UCSD-AML1 (cell line): ENCODE data around the gene WDR43.

Source experiments
- DNase-seq: peaks from one replicate; lab custom pipeline; 2025; ENCODE audit not compliant: unreplicated experiment; lab: John Stamatoyannopoulos, UW

The WDR43 gene

GRCh38 chr2:28909655-28910353, 15.3 kb downstream of the WDR43 start:
- no peak for DNase-seq

- no peak for DNase-seq
Observed at GRCh38 chr2:28915939-28916338, 21.5 kb downstream of the WDR43 start.

DNA sequence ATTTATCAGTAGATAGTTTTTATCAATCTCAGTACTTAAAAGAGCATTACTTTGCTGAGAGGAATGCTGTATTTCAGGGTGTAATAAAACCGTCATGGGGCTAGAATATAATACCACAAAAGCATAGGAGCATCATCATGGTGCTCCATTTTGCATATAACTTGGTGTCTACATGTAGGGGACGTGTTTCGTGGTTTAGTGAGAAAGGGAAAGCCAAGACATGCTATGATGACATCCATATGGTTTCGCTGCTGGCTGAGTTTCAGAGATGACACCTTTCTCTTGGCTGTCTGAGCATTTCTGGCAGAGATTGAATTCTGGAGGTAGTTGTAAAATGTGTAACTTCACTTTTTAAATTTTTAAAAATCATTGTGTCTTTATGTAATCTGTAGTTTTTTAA, 32.4 kb downstream of the WDR43 start:
- no peak for DNase-seq

DNA sequence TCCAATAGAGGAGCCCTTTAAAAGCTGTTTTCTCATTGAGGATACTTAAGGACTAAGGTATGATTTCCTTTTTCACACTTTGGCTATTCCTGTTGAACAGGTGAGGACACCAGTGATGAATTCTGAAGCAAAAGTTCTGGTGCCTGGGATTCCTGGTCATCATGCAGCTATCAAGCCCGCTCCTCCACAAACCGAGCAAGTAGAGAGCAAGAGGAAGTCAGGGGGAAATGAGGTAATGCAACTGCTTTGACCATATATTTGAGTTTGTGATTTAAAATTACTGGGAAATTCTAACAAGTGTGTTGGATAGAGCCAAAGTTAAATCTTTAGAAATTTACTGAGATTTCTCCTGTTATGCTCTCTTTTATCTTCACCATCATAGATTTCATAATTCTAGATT, 33.0 kb downstream of the WDR43 start:
- DNase-seq, result no peak

DNA sequence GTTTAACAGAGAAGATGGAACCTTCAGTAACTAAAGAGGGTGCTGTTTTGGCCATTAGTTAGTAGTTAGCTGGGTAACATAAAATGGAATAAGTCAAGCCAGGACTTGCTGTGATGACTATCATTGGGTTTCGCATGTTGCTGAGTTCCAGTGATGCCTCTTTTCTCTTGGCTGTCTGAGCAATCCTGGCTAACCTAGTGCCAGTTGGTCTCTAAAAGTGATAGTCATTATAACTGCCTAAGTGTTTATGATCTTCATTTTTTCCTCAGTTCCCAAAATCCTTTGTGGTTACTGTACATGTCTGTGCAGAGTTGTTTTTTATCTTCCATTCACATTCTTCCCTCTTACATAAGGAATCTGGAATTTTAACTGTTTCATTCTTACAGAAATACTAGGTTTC, 33.4 kb downstream of the WDR43 start:
- no peak for DNase-seq

DNA sequence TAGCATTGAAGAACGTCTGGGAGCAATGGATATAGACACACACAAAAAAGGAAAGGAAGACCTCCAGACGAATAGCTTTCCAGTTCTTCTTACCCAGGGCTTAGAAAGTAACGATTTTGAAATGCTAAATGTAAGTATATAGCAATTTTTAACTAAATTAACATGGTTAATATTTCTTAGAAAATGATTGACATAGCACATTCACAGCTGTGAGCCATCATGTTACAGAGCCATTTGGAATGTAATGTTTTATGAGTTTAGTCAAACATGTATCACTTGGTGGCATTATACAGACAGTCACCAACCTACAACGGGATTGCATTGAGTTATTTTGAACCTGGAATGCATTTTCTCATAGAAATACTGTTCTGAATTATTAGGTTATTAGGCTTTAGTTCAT, 35.1 kb downstream of the WDR43 start:
- DNase-seq, result no peak

- DNase-seq, result no peak
Observed at GRCh38 chr2:28930205-28930604, 35.7 kb downstream of the WDR43 start.

GRCh38 chr2:28934769-28935168, 40.3 kb downstream of the WDR43 start:
- DNase-seq, result no peak

GRCh38 chr2:28941008-28941407, 46.5 kb downstream of the WDR43 start:
- DNase-seq, result no peak

DNA sequence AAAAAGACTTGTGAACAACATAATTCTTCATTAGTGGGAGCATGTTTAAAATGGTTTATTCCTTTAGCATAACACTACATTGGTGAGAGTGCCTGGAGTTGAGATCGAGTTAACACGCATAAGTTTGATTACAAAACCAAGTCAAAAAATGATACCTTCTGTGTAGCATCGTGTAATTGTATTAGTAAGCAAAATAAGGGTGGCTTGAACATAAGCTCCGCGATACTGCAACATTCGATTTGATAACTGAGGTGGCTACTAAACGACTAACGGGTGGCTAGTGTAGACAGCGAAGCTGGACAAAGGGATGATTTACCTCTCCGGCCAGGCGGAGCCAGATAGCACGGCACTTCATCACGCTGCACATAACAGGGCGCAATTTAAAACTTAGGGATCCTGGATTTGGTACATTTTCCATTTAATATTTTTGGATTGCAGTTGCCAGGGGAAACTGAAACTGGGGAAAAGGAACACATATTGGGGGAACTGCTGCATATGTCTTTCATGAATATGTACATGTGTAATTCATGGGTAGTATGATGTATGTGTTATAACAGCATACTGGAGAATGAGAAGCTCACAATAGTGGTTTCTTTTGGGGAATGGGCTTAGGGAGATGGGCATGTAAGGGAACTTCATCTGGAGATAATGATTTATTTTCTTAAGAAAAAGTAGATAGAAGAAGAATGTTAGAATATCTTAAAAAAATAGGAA, 50.2 kb downstream of the WDR43 start:
- DNase-seq, result no peak

DNA sequence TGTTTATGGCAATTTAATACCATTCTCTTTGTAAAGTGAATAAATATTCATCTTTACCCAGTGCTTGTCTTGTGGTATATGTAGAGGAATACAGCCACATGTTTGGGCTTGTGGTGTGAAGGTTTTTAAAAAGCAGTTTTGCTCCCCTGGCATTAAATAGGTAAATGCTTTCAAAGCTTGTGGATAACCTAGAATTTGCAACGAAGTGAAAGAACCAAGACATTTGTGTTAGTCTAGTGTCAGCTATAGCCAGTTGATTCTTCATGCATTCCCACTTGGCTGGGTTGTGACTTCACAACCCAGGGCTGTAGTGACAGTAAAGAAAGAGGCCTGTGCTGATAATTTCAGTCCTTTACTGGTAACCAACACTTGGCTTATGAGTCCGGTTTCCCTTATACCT, 53.7 kb downstream of the WDR43 start:
- no peak for DNase-seq

DNA sequence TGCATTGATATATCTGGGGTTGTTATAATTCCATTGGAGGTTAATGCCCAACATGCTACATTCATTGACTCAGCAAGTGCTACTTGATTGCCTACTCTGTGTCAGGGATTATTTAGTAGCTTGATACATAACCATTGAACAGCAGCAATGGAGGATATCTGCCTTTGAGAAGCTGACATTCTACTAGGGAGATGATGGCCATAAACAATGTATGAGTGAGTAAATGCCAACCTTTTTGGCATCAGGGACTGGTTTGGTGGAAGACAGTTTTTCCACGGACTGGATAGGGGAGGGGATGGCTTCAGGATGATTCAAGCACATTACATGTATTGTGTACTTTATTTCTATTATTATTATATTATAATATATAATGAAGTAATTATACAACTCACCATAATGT, 54.7 kb downstream of the WDR43 start:
- no peak for DNase-seq

DNA sequence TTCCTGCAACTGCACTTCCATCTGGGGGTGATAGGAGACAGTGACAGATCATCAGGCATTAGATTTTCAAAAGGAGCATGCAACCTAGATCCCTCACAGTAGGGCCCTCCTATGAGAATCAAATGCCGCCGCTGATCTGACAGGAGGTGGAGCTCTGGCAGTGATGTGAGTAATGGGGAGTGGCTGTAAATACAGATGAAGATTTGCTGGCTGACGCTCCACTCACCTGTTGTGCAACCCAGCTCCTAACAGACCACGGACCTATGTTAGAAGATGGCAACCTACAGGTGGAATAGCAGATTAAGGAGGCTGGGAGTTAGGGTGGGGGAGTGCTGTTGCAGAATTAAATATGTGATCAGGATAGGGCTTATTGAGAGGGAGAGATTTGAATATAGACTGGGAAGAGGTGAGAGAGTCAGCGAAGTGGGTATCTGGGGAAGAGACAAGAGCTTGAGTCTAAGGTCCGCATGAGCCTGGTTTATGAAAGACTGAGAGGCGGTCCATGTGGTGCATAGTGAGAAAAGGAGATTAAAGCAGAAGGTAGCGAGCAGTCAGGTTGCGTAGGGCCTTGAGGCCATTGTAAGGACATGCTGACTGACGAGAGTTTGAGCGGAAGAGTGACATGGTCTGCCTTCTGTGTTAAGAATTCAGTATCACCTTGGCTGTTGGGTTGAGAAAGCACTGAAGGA, 55.3 kb downstream of the WDR43 start:
- no peak for DNase-seq

- no peak for DNase-seq
Observed at GRCh38 chr2:28950941-28951630, 56.6 kb downstream of the WDR43 start.

DNA sequence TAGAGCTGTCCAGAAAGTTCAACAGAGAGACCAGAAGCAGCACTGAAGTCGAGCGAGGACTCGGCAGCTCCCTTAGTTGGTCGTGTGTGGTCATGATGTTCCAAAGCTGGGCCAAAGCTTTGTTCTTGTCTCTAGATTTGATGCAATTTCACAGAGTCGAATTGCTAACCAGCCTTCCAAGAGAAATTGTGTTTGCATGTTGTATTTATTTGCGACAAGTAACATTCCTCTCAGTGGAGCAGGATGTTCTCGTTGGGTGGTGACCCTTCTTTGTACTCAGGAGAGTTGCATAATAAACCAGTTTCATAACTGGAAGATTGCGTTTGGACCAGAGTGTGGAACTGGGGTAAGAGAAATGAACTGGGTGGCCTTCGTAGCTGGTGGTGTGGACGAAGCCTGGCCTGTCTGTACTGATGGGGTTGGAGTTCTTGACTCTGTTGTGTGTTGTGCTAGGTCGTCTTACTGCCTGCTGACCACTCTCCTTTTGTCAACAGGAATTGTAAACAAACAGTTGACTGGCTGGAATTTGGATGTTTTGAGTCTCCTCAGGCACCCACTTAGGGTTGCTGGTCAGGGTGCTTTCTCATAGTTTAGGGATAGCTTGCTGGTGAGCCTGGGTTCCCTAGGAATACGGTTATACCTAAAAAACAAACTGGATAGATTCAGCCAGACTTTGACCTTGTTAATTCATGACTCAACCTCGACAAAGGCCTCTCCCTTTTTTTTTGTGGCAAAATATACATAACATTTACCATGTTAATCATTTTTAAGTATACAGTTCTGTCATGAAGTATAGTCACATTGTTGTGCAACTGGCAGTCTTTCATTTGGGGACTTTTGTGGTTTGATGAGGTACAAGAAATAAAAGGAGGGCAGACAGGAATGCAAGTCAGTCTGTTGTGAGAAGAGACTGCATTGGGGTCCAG, 57.7 kb downstream of the WDR43 start:
- DNase-seq, result no peak

GRCh38 chr2:28952836-28953211, 58.4 kb downstream of the WDR43 start:
- DNase-seq, result peak; percentile 63

DNA sequence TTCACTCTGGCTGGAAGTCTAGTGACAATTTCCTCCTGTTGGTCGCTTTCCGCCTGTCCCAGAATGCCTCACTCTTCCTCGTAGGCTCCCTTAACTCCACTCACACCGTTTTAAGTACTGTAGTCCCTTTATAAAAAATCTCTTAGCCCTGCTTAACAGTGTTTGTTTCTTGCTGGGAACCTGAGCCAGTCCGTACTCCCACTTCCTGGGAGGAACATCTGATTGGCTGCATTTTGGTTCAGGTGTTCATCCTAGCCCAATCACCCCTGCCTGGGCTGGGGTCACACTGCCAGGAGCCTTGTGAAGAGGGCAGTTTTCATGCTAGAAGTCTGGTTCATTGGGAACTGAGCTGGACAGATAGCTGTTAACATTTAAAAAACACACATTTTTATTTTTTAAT, 61.0 kb downstream of the WDR43 start:
- no peak for DNase-seq

GRCh38 chr2:28956415-28956826, 62.0 kb downstream of the WDR43 start:
- DNase-seq, result no peak

DNA sequence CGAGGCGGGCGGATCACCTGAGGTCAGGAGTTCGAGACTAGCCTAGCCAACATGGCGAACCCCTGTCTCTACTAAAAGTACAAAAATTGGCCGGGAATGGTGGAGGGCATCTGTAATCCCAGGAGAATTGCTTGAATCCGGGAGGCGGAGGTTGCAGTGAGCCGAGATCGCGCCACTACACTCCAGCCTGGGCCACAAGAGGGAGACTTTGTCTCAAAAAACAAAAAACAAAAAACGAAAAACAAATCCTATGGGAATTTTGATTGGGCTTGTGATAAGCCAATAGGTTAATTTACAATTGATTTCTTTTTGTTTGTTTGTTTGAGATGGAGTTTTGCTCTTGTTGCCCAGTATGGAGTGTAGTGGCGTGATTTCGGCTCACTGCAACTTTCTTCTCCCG, 62.4 kb downstream of the WDR43 start:
- no peak for DNase-seq

DNA sequence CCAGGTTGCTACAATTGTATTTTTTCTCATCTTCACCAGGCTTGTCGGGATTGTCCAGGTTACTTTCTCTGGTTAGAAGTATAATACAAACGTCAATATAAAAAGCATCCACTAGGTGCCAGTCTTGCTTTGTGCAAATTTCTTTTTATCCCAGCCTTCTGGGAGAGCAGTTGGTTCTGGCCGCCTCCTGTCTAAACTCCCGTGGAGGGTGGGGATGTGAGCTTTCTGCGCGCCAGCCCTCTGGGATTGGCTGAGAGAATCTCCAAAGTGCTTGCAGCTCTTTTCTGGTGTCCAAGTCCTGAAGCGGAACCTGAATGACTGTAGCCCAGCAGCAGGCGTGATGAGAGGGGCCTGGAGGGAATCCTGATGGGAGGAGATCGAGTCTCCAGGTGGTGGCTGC, 64.2 kb downstream of the WDR43 start:
- DNase-seq, result peak; percentile 45

DNA sequence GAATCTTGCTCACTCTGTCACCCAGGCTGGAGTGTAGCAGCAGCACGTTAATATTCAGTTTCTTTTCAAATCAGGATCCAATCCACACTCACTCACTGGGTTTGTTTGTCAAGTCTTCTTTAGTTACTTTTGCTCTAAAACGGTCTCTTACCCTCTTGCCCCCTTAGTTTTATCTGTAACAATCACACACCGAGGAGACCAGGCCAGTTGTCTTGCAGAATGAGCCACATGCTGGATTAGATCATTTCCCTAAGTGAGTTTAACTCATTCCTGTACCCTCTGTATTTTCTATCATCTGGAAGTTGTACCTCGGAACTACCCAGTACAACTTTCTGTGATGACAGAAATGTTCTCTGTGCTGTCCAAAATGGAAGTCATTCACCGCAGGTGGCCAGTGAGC, 65.9 kb downstream of the WDR43 start:
- DNase-seq, result no peak
